ENCODE results near the gene CTNNA3.

The CTNNA3 gene

DNA sequence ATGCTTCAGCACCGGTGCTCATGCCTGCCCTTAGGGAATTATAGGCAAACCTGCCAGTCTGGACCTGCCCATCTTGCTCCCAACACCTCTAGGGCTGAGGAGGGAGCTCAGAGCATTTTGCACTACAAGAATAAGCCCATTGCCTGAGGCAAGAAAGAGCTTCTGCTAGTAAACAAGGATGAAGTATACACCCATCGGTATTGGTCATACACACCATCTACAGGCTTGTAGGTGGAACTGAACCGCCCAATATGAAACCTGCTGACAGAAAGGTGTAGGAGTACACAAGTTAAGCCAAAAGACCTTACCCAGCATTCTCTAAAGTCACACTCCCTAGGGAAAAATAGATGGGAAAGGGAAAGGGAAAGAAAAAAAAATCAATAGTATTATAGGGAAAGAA lies 1727.1 kb downstream of the CTNNA3 start:
- H3K4me3 ChIP-seq (ENCODE audit: low read depth, low read length), result no peak overlapping the region
- TF ChIP-seq, protein P1, sequence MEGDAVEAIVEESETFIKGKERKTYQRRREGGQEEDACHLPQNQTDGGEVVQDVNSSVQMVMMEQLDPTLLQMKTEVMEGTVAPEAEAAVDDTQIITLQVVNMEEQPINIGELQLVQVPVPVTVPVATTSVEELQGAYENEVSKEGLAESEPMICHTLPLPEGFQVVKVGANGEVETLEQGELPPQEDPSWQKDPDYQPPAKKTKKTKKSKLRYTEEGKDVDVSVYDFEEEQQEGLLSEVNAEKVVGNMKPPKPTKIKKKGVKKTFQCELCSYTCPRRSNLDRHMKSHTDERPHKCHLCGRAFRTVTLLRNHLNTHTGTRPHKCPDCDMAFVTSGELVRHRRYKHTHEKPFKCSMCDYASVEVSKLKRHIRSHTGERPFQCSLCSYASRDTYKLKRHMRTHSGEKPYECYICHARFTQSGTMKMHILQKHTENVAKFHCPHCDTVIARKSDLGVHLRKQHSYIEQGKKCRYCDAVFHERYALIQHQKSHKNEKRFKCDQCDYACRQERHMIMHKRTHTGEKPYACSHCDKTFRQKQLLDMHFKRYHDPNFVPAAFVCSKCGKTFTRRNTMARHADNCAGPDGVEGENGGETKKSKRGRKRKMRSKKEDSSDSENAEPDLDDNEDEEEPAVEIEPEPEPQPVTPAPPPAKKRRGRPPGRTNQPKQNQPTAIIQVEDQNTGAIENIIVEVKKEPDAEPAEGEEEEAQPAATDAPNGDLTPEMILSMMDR (IDR thresholded peaks at IDR 0.05; ENCODE audit: control insufficient read depth, extremely low read depth, insufficient read depth), result 0 out of 2 replicates have a peak, but pooled peaks have one; percentile 9
- no peak for DNase-seq (ENCODE audit: low read depth)

DNA sequence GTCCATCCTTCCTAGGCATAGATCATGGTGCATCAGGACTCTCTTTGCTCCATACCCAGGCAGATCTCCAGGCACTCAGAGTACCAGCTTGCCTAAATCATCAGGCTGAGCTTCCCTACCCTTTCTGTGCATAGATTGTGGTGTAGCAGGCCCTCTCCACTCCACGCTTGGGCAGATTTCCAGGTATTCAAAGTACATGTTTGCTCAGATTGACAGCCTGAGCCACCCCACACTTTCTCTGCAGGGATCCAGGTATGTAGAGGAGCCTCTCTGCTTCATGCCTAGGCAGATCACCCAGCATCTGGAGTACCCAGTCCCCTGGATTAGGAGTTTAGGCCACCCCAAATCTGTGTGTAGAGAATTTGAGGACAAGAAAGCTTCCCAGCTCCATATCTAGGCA lies 1727.6 kb downstream of the CTNNA3 start:
- TF ChIP-seq, protein P1 (IDR thresholded peaks at IDR 0.05; ENCODE audit: control insufficient read depth, extremely low read depth, insufficient read depth), result no peak
- no peak overlapping the region for H3K4me3 ChIP-seq (ENCODE audit: low read depth, low read length)
- DNase-seq (ENCODE audit: low read depth), result no peak

DNA sequence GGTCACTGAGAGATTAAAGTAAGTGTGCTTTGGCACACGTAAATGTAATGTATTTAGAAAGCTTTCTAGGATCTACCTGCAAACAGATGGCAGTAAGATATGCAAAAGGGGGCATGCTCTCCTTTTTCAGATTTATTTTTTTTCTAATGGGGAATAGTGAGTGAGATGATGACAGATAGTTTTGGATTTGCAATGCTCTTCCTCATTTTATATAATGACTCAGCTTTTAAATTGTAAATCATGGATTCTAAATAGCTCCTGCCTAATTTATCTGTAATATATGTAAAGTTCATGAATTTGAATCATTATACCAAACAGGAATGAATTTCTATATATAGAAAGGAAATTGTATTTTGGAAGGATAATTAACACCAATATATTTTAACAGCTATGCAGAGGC lies 1731.8 kb downstream of the CTNNA3 start:
- TF ChIP-seq, protein P1 (IDR thresholded peaks at IDR 0.05; ENCODE audit: control insufficient read depth, extremely low read depth, insufficient read depth), result no peak
- H3K4me3 ChIP-seq (ENCODE audit: low read depth, low read length), result no peak overlapping the region
- no peak for DNase-seq (ENCODE audit: low read depth)

DNA sequence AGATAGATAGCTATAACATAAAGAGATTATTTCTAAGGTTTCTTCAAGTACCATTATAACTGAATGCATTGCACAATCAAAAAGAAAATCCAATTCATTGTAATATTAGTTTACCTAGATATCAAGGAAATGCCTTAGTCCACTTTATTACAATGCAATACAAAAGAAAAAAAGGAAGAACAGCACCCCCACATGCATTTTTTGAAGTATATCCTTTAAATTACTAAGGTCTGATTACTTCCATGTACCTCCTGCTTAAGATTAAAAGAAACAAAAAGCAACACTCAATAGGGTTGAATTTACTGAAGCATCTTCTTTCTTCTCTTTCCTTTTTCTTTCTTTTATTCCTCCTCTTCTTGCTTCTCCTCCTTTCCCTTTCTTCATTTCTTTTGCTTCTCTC lies 1743.9 kb downstream of the CTNNA3 start:
- H3K4me3 ChIP-seq (ENCODE audit: low read depth, low read length), result no peak overlapping the region
- TF ChIP-seq, protein P1 (IDR thresholded peaks at IDR 0.05; ENCODE audit: control insufficient read depth, extremely low read depth, insufficient read depth), result no peak
- no peak for DNase-seq (ENCODE audit: low read depth)

DNA sequence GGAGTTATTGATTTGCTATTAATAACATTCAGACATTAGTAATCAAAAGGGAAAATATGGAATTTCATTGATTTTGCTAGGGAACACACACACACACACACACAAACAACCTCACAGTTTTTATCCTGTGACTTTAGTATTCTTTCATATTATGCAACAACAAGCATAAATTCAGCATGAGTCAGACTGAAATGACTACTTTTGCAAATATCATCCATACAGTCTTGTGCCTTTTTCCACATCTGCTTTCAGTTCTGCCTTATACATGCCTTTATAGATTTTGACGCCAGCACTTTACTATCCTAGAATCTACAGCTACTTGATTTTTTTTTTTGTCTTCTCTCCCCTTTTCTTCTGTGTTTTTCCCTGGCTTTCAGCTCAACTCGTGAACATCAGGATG lies 1745.9 kb downstream of the CTNNA3 start:
- no peak for DNase-seq (ENCODE audit: low read depth)
- no peak overlapping the region for H3K4me3 ChIP-seq (ENCODE audit: low read depth, low read length)
- TF ChIP-seq, protein P1 (IDR thresholded peaks at IDR 0.05; ENCODE audit: control insufficient read depth, extremely low read depth, insufficient read depth), result no peak

DNA sequence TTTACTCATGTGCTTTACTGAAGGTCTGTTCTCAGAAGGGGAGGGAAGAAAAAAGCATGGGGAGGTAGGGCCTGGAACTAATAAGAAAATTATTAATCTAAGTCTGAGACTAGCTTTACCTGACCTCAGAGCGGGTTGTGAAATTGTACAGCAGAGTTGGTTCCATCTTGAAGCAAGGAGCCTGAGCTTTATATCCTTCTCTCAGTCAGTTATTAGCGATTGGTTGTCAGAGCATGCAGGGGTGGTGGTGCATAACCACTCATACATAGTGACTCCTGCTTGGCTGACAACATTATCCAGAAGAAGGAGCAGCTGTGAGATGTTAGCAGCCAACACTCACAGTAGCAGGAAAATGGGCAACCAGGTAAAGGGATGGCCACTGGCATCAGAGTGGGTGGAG lies 1746.5 kb downstream of the CTNNA3 start:
- TF ChIP-seq, protein P1 (IDR thresholded peaks at IDR 0.05; ENCODE audit: control insufficient read depth, extremely low read depth, insufficient read depth), result no peak
- H3K4me3 ChIP-seq (ENCODE audit: low read depth, low read length), result no peak overlapping the region
- DNase-seq (ENCODE audit: low read depth), result no peak

DNA sequence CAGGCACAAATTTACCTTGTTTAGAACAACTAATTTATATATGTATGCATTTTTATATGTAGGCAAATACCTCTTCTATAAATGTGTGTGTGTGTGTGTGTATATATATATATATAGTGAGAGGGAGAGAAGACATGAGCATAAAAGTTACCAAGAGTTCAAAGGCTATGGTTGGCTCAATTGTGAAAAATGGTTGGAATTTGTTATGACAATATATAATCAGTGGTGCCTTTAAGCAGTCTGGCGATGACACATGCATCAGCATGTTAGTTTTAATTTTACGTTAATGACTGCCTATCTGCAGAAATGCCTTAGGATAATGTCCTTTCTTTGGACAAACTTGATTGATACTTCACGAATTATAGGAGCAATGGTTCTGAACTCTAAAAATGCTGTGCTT lies 1750.9 kb downstream of the CTNNA3 start:
- TF ChIP-seq, protein P1 (IDR thresholded peaks at IDR 0.05; ENCODE audit: control insufficient read depth, extremely low read depth, insufficient read depth), result no peak
- no peak for DNase-seq (ENCODE audit: low read depth)
- no peak overlapping the region for H3K4me3 ChIP-seq (ENCODE audit: low read depth, low read length)

Data from LNCaP clone FGC (cell line).